HUES64 (cell line): ENCODE results near the gene RSL1D1.

Experiments
- H3K27ac ChIP-seq: 2 replicates; pipeline ENCODE4 v1.7.0; 2013; ENCODE audit warnings: low read depth, low read length, inconsistent platforms
- H3K27me3 ChIP-seq: 2 replicates; pipeline ENCODE4 v1.6.1; 2013; ENCODE audit warnings: mild to moderate bottlenecking, low read length; ENCODE audit not compliant: insufficient read depth
- H3K36me3 ChIP-seq: 2 replicates; pipeline ENCODE4 v1.6.1; 2013; ENCODE audit warnings: mild to moderate bottlenecking, low read length; ENCODE audit not compliant: insufficient read depth
- H3K4me1 ChIP-seq: 2 replicates; pipeline ENCODE4 v1.6.1; 2013; ENCODE audit warnings: mild to moderate bottlenecking, low read length, moderate library complexity; ENCODE audit not compliant: insufficient read depth
- H3K4me3 ChIP-seq: 2 replicates; pipeline ENCODE4 v1.5.1; 2013; ENCODE audit warnings: mild to moderate bottlenecking, low read length, moderate library complexity
- H3K9ac ChIP-seq: 2 replicates; pipeline ENCODE4 v1.6.1; 2013; ENCODE audit warnings: mild to moderate bottlenecking, low read depth, low read length
- H3K9me3 ChIP-seq: 2 replicates; pipeline ENCODE4 v1.6.1; 2013; ENCODE audit warnings: low read depth, low read length; ENCODE audit not compliant: insufficient read depth
- WGBS: fragments of 150-250, 120-280 bp; methylation state at CpG from one replicate; pipeline ENCODE4 v1.1.7; 2013; ENCODE audit warnings: missing lambda C conversion rate; 5-methylcytosine and 5-hydroxymethylcytosine counted together

The RSL1D1 gene

DNA sequence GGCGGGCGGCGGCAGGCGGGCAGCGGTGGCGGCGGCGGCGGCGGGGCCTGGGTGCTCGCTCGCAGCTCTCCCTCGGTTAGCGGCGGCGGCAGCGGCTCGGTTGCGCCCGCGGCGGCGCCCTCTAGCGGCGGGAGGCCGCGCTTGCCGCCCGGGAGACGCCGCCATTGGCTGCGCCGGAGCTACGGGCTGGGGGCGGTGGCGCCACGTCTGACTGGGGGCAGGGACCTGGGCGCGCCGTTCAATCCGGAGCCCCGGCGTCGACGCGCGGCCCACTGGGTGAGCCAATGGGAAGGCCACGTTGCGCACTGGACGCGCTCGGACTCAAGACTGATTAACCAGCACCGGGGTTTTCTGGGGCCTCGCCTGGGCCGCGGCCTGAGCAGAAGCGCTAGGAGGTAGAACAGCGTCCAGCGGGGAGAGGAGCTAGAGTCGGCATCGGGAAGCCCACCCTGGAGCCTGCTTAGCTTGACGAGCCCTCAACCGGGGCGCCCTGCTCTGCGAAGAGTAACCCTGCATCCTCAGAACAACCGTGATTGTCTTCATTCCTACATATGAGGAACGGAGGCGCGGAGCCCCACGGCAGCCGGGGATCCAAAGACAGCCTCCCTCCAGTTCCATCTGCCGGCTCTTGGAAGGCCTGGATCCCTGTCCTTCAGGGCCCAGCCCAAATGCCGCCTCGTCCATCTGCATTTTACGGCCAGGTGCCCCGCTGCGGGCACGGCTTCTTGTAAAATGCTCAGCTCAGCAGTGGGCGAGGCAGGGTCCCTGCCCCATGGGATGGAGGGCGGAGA, 54.0 kb downstream of the RSL1D1 start, which contains the start of gene ZC3H7A:
ZC3H7A (minus strand) TSS at position 93 of the 791 bp plus-strand sequence. CDS start 14,904 bp downstream, outside the sequence.
- Histone ChIP-seq H3K27me3 (no peaks in the 10 kb centered on the region), H3K36me3 (peaks cover 10% of the 10 kb centered on the region), H3K27ac (peak within 1 kb of the TSS; percentile 98), H3K9ac (peak within 1 kb of the TSS; percentile 91), H3K9me3 (no peaks in the 10 kb centered on the region), H3K4me3 (peak within 1 kb of the TSS; percentile 89), H3K4me1 (peaks cover 8% of the 10 kb centered on the region; the same call in 1 of the 2 replicates)
- WGBS = under 1% methylated on average over 80 of the region's 80 CpGs

DNA sequence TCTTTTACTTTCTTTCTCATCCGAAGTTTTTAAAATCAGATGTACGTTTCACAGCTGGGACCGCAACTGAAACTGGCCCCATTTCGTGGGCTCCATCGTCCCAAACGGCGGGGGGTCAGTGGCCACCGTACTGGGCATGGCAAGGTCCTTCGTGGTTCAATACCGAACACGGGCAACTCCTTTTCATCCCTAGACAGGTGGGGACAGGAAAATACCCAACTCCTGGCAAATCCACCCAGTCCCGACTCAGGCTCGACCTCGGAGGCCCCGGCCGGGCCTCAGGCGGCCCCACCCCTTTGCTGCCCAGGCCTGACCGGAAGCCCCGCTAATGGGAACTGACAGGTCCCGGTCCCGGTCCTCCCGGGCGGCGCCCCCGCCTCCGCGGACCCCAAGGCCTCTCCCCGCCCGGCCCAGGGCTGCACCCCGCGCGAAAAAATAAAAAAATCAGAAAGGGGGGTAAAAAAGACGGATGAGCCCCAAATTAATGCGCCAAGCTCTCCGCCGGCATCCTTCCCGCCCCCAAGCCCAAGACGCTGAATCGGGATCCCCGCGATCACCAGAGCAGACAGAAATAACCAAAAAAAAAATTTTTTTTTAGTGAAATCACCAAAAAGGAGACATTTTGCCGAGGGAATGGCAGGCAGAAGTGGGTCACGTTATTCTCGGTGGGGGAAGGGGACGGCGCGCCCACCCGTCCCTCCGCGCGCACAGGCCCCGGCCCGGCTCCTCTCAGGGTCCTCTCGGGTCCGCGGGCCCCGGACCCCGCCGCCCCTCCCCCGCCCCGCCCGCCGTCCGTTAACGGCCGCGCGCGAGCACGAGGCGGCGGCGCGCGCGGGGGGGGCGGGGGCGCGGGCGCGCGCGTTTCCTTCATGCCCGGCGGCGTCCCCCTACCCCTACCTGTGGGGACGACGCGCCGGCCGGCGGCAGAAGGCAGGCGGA, 54.8 kb downstream of the RSL1D1 start:
- WGBS = 6% methylated on average over 92 of the region's 93 CpGs
- peaks cover 13% of the 10 kb centered on the region; the same call in 1 of the 2 replicates for H3K4me1 ChIP-seq

DNA sequence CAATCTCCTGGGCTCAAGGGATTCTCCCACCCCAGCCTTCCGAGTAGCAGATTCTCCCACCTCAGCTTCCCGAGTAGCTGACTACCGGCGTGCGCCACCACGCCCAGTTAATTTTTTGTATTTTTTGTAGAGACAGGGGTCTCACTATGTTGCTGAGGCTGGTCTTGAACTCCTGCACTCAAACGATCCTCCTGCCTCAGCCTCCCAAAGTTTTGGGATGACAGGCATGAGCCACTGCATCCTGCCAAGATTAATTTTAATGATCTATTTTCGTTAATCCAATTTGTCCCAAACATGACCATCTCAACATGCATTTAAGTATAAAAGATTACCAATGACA, 55.5 kb downstream of the RSL1D1 start:
- Histone ChIP-seq H3K9me3 (no peaks in the 10 kb centered on the region), H3K27me3 (no peaks in the 10 kb centered on the region), H3K4me3 (peak overlapping the region; percentile 89), H3K9ac (no peak overlapping the region), H3K4me1 (peaks cover 18% of the 10 kb centered on the region; the same call in 1 of the 2 replicates), H3K27ac (no peak overlapping the region), H3K36me3 (peaks cover 10% of the 10 kb centered on the region)
- 91% methylated on average over 8 of the region's 8 CpGs for WGBS

More for the DNA sequence above, 54.8 kb downstream of the RSL1D1 start:
- peak overlapping the region; percentile 83 for H3K9ac ChIP-seq
- peaks cover 10% of the 10 kb centered on the region for H3K36me3 ChIP-seq
- no peaks in the 10 kb centered on the region for H3K27me3 ChIP-seq
- H3K4me3 ChIP-seq = peak overlapping the region; percentile 89
- peak overlapping the region; percentile 65; the same call in 1 of the 2 replicates for H3K27ac ChIP-seq
- H3K9me3 ChIP-seq = no peaks in the 10 kb centered on the region

DNA sequence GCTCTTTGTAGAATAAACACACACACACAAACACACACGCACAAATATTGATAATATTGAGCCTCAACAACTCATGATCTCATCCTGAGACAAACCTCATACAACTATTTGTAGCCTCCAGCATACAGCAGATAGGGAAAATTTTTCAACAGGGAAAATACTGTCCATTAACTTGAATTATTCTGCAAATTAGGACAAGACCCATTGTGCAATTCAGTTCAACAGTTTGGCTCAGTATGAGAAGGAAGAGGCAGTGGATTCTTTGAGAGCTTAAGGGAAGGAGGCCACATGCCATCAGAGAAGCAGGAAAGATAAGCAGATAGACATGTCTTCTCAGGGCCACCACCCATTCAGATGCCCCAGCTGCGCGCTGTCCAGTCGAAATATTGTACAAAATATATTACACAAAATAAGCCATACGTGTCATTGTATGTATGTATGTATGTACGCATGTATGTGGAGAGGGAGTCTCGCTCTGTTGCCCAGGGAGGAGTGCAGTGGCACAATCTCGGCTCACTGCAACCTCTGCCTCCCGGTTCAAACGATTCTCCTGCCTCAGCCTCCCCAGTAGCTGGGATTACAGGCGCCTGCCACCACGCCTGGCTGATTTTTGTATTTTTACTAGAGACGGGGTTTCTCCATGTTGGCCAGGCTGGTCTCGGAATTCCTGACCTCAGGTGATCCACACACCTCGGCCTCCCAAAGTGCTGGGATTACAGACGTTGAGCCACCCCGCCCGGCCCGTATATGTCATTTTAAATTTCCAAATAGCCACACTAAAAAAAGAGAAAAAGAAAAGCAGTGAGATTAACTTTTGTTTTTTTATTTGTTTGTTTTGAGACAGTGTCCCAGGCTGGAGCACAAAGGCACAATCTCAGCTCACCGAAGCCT, 56.1 kb downstream of the RSL1D1 start:
- Histone ChIP-seq H3K27ac (no peak overlapping the region), H3K36me3 (peaks cover 11% of the 10 kb centered on the region), H3K4me3 (peak overlapping the region; percentile 89; the same call in 1 of the 2 replicates), H3K27me3 (no peaks in the 10 kb centered on the region), H3K9me3 (no peaks in the 10 kb centered on the region), H3K9ac (no peak overlapping the region), H3K4me1 (peaks cover 18% of the 10 kb centered on the region; the same call in 1 of the 2 replicates)
- 95% methylated on average over 14 of the region's 20 CpGs for WGBS

DNA sequence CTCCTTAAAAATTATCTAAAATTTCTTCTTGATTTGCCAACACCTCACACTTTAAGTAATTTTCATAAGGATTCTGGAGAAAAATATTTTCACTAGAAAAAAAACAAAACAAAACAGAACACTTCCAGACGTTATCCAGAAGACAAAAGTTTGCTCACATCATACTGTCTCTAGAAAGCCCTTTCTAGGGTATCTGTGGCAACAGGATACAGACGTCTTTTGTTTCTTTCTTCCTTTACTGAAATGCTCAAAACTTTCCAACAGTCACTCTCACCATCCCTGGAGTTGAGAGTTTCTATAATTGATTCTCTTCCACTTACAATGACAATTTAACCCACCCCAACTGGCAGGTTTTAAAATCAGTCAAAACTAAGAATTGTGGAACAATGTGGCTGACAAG, 56.9 kb downstream of the RSL1D1 start:
- Histone ChIP-seq H3K9me3 (no peaks in the 10 kb centered on the region), H3K27ac (no peak overlapping the region), H3K4me1 (peaks cover 18% of the 10 kb centered on the region; the same call in 1 of the 2 replicates), H3K36me3 (peaks cover 15% of the 10 kb centered on the region), H3K9ac (no peak overlapping the region), H3K27me3 (no peaks in the 10 kb centered on the region), H3K4me3 (no peak overlapping the region)
- WGBS = 82% methylated on average over 2 of the region's 2 CpGs

DNA sequence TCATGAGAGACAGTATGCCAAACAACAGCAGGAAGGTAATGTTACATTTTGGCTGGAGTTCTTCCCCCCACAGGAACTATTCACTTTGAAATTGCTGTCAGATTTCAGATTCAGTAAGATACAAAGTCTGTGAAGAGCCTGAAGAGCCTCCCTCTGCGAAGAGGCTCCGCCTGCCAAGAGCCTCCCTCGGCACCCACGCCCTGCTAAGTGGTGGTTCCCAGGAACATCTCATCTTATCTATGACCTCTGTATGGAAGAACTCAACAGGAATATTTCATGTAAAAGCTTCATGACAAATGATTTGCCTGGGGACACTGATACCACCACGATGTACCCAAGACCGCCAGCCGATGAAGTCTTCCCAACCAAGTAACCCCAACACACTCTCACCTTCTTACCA, 57.5 kb downstream of the RSL1D1 start:
- H3K27me3 ChIP-seq = no peaks in the 10 kb centered on the region
- WGBS = 96% methylated on average over 7 of the region's 7 CpGs
- peaks cover 17% of the 10 kb centered on the region; the same call in 1 of the 2 replicates for H3K4me1 ChIP-seq
- no peaks in the 10 kb centered on the region for H3K9me3 ChIP-seq
- H3K4me3 ChIP-seq = no peak overlapping the region
- H3K27ac ChIP-seq = no peak overlapping the region
- no peak overlapping the region for H3K9ac ChIP-seq
- H3K36me3 ChIP-seq = peaks cover 15% of the 10 kb centered on the region

DNA sequence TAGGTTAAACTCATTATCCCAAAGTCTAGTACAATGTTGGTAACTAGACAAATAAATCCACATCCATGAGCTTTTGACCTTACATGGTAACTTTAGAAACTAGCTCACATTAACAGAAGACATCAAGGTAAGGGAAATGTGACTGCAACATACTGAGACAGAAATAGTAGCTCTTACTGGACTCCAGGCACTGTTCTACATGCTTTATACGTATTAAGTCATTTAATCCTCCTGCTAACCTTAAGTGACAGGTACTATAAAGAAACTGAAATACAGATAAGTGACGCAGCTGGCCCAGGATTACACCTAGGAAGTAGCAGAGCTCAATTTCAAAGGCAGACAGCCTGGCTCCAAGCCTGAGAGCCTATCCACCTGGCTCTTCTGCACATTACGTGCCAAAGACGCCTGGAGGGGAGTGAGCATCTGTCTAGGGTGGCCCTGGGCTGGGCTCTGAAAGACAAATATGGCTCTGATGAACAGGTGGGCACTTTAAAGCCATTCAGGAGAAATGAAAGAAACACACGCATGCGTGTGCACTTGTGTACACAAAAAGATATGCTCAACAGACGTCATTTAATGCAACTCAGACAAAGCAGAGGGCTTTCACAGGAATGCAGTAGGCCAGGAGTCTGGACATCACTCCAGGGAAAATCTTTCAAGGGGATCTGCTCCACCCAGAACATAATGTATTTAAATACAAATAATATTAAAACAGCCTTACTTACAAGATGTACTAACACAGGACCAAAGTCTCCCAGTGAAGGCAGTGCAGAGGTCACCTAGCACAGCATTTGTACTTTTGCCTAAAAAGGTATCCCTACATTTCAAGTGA, 58.7 kb downstream of the RSL1D1 start:
- Histone ChIP-seq H3K9ac (no peak overlapping the region), H3K27me3 (no peaks in the 10 kb centered on the region), H3K4me1 (peaks cover 10% of the 10 kb centered on the region; the same call in 1 of the 2 replicates), H3K27ac (no peak overlapping the region), H3K9me3 (no peaks in the 10 kb centered on the region), H3K4me3 (no peak overlapping the region), H3K36me3 (peaks cover 15% of the 10 kb centered on the region)
- WGBS = 93% methylated on average over 7 of the region's 7 CpGs

DNA sequence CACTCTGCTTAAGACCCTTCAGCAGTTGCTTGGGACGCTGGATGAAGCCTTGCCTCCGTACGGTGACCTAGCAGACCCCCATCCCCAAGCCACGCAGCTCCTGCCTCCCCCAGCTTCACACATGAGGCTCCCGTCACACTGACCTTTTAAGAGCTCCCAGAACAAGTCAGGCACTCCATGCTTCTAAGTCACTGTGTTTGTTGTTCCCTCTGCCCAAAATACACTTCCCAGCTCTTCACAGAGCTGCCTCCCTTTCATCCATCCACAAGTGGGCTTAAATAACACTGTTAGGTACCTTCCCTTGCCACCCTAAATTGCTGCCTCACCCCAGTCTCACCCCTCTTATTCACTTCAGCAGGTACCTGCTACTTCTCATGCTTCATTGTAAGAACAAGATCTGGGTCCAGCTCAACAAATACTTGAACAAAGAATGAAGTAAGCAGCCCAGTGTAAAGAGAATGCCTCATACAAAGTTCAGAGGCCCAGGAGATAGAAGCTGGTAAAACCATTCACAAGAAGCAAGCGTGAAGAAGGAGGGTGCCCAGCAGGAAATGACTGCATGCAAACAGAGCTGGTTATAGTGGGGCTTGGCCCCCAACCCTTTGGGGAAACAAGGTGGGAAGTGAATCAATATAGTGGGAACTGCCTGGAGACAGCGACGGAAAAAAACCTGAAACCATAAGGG, 60.1 kb downstream of the RSL1D1 start:
- 87% methylated on average over 6 of the region's 8 CpGs for WGBS
- peak overlapping the region; percentile 51 for H3K27ac ChIP-seq
- peaks cover 15% of the 10 kb centered on the region for H3K36me3 ChIP-seq
- H3K9ac ChIP-seq = no peak overlapping the region
- peaks cover 10% of the 10 kb centered on the region; the same call in 1 of the 2 replicates for H3K4me1 ChIP-seq
- H3K27me3 ChIP-seq = no peaks in the 10 kb centered on the region
- H3K9me3 ChIP-seq = no peaks in the 10 kb centered on the region
- no peak overlapping the region for H3K4me3 ChIP-seq

DNA sequence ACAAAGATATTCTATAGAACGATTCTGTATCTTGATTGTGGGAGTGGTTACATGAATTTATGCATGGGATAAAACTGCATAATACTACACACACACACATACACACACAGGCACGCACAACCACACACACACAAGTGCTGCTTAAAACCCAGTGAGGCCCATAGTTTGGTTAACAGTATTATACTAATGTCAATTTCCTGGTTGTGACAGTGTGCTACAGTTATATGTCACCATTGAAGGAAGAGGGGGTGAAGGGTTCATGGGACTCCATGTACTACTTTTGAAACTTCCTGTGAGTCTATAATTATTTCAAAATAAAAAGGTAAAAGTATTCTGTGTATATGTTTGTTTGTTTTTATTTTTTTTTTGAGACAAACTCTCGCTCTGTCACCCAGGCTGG, 62.4 kb downstream of the RSL1D1 start:
- Histone ChIP-seq H3K27me3 (no peaks in the 10 kb centered on the region), H3K4me1 (peaks cover 10% of the 10 kb centered on the region; the same call in 1 of the 2 replicates), H3K36me3 (peaks cover 5% of the 10 kb centered on the region), H3K9ac (no peak overlapping the region), H3K27ac (no peak overlapping the region), H3K4me3 (no peak overlapping the region), H3K9me3 (no peaks in the 10 kb centered on the region)
- WGBS = 89% methylated on average over 1 of the region's 3 CpGs
